Measurements from ENCODE around the gene ST7L.

Gene ST7L

GRCh38 chr1:112530832-112531231, 88.1 kb downstream of the ST7L start:
- no peak overlapping the region for H3K9ac ChIP-seq (ENCODE audit: low read depth, low read length)
- H3K4me1 ChIP-seq (ENCODE audit: insufficient read depth, low read length): no peaks in the 10 kb centered on the region
- no peak for ATAC-seq (ENCODE audit: insufficient read depth, low read depth)
- TF ChIP-seq EZH2 (IDR thresholded peaks at IDR 0.05; ENCODE audit: borderline replicate concordance, low read depth, low read length, severe bottlenecking): no peak
- TF ChIP-seq CTCF (IDR thresholded peaks at IDR 0.05; ENCODE audit: borderline replicate concordance, extremely low read depth, low read length, poor library complexity, severe bottlenecking): no peak
- H3K9me3 ChIP-seq (ENCODE audit: insufficient read depth, low read length, severe bottlenecking): no peaks in the 10 kb centered on the region
- no peaks in the 10 kb centered on the region for H4K20me1 ChIP-seq (ENCODE audit: insufficient read depth, low read length)
- no peak overlapping the region for H3K4me2 ChIP-seq (ENCODE audit: insufficient read depth, low read length)
- no peak overlapping the region for H3K4me3 ChIP-seq (ENCODE audit: low read depth in 1 of 2, low read length in 2 of 2)
- no peak overlapping the region for H2AFZ ChIP-seq (ENCODE audit: low read depth, low read length)
- H3K27ac ChIP-seq (ENCODE audit: low read length): no peak overlapping the region
- DNase-seq: no peak
- H3K79me2 ChIP-seq (ENCODE audit: insufficient read depth, low read length): no peaks in the 10 kb centered on the region
- no peaks in the 10 kb centered on the region for H3K27me3 ChIP-seq (ENCODE audit: insufficient read depth, low read length, poor library complexity)
- peaks cover 8% of the 10 kb centered on the region; the same call in 1 of the 2 replicates for H3K36me3 ChIP-seq (ENCODE audit: insufficient read depth, low read length)

- H3K27me3 ChIP-seq (ENCODE audit: insufficient read depth, low read length, poor library complexity): no peaks in the 10 kb centered on the region
- no peaks in the 10 kb centered on the region for H4K20me1 ChIP-seq (ENCODE audit: insufficient read depth, low read length)
- no peak for ATAC-seq (ENCODE audit: insufficient read depth, low read depth)
- TF ChIP-seq CTCF (IDR thresholded peaks at IDR 0.05; ENCODE audit: borderline replicate concordance, extremely low read depth, low read length, poor library complexity, severe bottlenecking) (no peak), EZH2 (IDR thresholded peaks at IDR 0.05; ENCODE audit: borderline replicate concordance, low read depth, low read length, severe bottlenecking) (no peak)
- 0 out of 2 replicates have a peak, but pooled peaks cover 5% of the 10 kb centered on the region for H3K36me3 ChIP-seq (ENCODE audit: insufficient read depth, low read length)
- no peak overlapping the region for H2AFZ ChIP-seq (ENCODE audit: low read depth, low read length)
- no peak overlapping the region for H3K4me2 ChIP-seq (ENCODE audit: insufficient read depth, low read length)
- no peaks in the 10 kb centered on the region for H3K9me3 ChIP-seq (ENCODE audit: insufficient read depth, low read length, severe bottlenecking)
- no peak for DNase-seq
- H3K9ac ChIP-seq (ENCODE audit: low read depth, low read length): no peak overlapping the region
- H3K79me2 ChIP-seq (ENCODE audit: insufficient read depth, low read length): no peaks in the 10 kb centered on the region
- H3K27ac ChIP-seq (ENCODE audit: low read length): no peak overlapping the region
- no peaks in the 10 kb centered on the region for H3K4me1 ChIP-seq (ENCODE audit: insufficient read depth, low read length)
- no peak overlapping the region for H3K4me3 ChIP-seq (ENCODE audit: low read depth in 1 of 2, low read length in 2 of 2)
Observed at GRCh38 chr1:112529301-112529700, 89.6 kb downstream of the ST7L start.

- TF ChIP-seq EZH2 (IDR thresholded peaks at IDR 0.05; ENCODE audit: borderline replicate concordance, low read depth, low read length, severe bottlenecking) (no peak), CTCF (IDR thresholded peaks at IDR 0.05; ENCODE audit: borderline replicate concordance, extremely low read depth, low read length, poor library complexity, severe bottlenecking) (no peak)
- Histone ChIP-seq H3K79me2 (ENCODE audit: insufficient read depth, low read length) (no peaks in the 10 kb centered on the region), H4K20me1 (ENCODE audit: insufficient read depth, low read length) (no peaks in the 10 kb centered on the region), H3K4me2 (ENCODE audit: insufficient read depth, low read length) (no peak overlapping the region), H3K9ac (ENCODE audit: low read depth, low read length) (no peak overlapping the region), H3K27me3 (ENCODE audit: insufficient read depth, low read length, poor library complexity) (no peaks in the 10 kb centered on the region), H2AFZ (ENCODE audit: low read depth, low read length) (no peak overlapping the region), H3K27ac (ENCODE audit: low read length) (no peak overlapping the region), H3K36me3 (ENCODE audit: insufficient read depth, low read length) (0 out of 2 replicates have a peak, but pooled peaks cover 5% of the 10 kb centered on the region), H3K9me3 (ENCODE audit: insufficient read depth, low read length, severe bottlenecking) (no peaks in the 10 kb centered on the region), H3K4me1 (ENCODE audit: insufficient read depth, low read length) (no peaks in the 10 kb centered on the region), H3K4me3 (ENCODE audit: low read depth in 1 of 2, low read length in 2 of 2) (no peak overlapping the region)
- no peak for ATAC-seq (ENCODE audit: insufficient read depth, low read depth)
- DNase-seq: no peak
Observed at GRCh38 chr1:112528076-112528475, 90.9 kb downstream of the ST7L start.
